Esophagus muscularis mucosa (tissue), 3 donors: ENCODE results near the gene RFX7.

ENCODE experiments used
- POLR2A ChIP-seq: fragments of 450-650 bp; IDR thresholded peaks from one replicate; pipeline ENCODE4 v1.6.1; 2017; ENCODE audit warnings: antibody characterized with exemption, moderate library complexity, mild to moderate bottlenecking, low read depth
- TF ChIP-seq, protein P1 (sequence below), 3 experiments: fragments of 200-600 bp in 2 of 3; fragments of 450-650 bp in 1 of 3; sonication (generic) in 2 of 3; IDR thresholded peaks; one replicate each; pipeline ENCODE4 v1.5.1; 2017 to 2019; ENCODE audit warnings: antibody characterized with exemption in 3 of 3, mild to moderate bottlenecking in 2 of 3, moderate library complexity in 1 of 3

- TF ChIP-seq POLR2A, result no peak
- TF ChIP-seq, protein P1, sequence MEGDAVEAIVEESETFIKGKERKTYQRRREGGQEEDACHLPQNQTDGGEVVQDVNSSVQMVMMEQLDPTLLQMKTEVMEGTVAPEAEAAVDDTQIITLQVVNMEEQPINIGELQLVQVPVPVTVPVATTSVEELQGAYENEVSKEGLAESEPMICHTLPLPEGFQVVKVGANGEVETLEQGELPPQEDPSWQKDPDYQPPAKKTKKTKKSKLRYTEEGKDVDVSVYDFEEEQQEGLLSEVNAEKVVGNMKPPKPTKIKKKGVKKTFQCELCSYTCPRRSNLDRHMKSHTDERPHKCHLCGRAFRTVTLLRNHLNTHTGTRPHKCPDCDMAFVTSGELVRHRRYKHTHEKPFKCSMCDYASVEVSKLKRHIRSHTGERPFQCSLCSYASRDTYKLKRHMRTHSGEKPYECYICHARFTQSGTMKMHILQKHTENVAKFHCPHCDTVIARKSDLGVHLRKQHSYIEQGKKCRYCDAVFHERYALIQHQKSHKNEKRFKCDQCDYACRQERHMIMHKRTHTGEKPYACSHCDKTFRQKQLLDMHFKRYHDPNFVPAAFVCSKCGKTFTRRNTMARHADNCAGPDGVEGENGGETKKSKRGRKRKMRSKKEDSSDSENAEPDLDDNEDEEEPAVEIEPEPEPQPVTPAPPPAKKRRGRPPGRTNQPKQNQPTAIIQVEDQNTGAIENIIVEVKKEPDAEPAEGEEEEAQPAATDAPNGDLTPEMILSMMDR (IDR thresholded peaks at IDR 0.05), result no peak
These were observed 57.7 kb downstream of the RFX7 start for GRCh38 chr15:56185980-56186379.
